ENCODE measurements around the gene ASB6. TPM values are rescaled to one million over a fixed set of nuclear protein-coding genes. Genes with fewer than 3 reads are reported as not detected.

The ASB6 gene
- total and polyA plus RNA-seq, 2 of the 13 experiments (the other 11 are each of a cell fraction or from before 2014, with no cell fraction given): 8.2 to 8.4 TPM

- TF ChIP-seq FOXO1 (CRISPR knock-in tag; IDR thresholded peaks at IDR 0.05): no peak
- no peak for TF ChIP-seq NR2F6 (IDR thresholded peaks at IDR 0.05)
- no peak for TF ChIP-seq NR2F6 (CRISPR knock-in tag; IDR thresholded peaks at IDR 0.05)
- no peak for TF ChIP-seq GTF2F1 (IDR thresholded peaks at IDR 0.05; ENCODE audit: low read length)
- TF ChIP-seq ZNF761 (CRISPR knock-in tag; conservative IDR thresholded peaks at IDR 0.05): no peak
- TF ChIP-seq ZNF20 (CRISPR knock-in tag; IDR thresholded peaks at IDR 0.05): no peak
Observed at GRCh38 chr9:129665814-129666520, 24.0 kb upstream of the ASB6 start (continued).

GRCh38 chr9:129665389-129665775 lies 23.4 kb upstream of the ASB6 start, which contains the start of gene PRRX2:
Gene PRRX2 (plus strand): TSS chr9:129665647. CDS start chr9:129665868, 221 bp downstream.
- Histone ChIP-seq H3K4me1 (ENCODE audit: insufficient read depth, low read length) (no peaks in the 10 kb centered on the region), H3K36me3 (replicated peaks in 1 of 2; ENCODE audit: control insufficient read depth in 1 of 2, insufficient read depth in 2 of 2, low read length in 2 of 2) (no peaks in the 10 kb centered on the region), H3K27ac (ENCODE audit: extremely low read length, insufficient read depth, low read length) (no peak within 1 kb of the TSS), H4K20me1 (ENCODE audit: insufficient read depth, low read length) (no peaks in the 10 kb centered on the region), H3K4me2 (ENCODE audit: low read depth, low read length) (peak within 1 kb of the TSS; percentile 7; the same call in 1 of the 2 replicates), H3K79me2 (ENCODE audit: insufficient read depth, low read length) (no peaks in the 10 kb centered on the region), H2AFZ (ENCODE audit: low read length) (no peak within 1 kb of the TSS), H3K4me3 (replicated peaks in 1 of 3; ENCODE audit: insufficient read depth in 1 of 3, low read depth in 2 of 3, low read length in 3 of 3) (peak within 1 kb of the TSS in 1 of 3 experiments; percentile 4; a peak in 1 of 6 replicates), H3K27me3 (ENCODE audit: control insufficient read depth in 1 of 2, insufficient read depth in 2 of 2, low read length in 2 of 2) (peaks cover 16 to 56% of the 10 kb centered on the region in 2 experiments), H3K9me3 (ENCODE audit: low read length) (no peaks in the 10 kb centered on the region), H3K9ac (ENCODE audit: insufficient read depth, low read depth, low read length) (no peak within 1 kb of the TSS)
- ATAC-seq: peak; percentile 21; the same call in 2 of the 3 replicates
- 4% methylated on average over 25 of the region's 37 CpGs for WGBS (ENCODE audit: low lambda C conversion rate)
- DNase-seq (ENCODE audit: low spot score): no peak
- no peak for FAIRE-seq
- POLR2A ChIA-PET: no interaction called here
- BruUV-seq (replicated peaks): no TSS peak
- intact Hi-C loops (cut with micrococcal nuclease; ENCODE audit: unreplicated experiment) (no loop called here), in situ Hi-C loops (cut with HindIII; ENCODE audit: extremely low pct_ligation_motif_present, low pct_unique_long_range_greater_than_20kb) (no loop called here)
- CTCF ChIA-PET (ENCODE audit: low intra/inter-chr PET ratio, low total read pairs): no interaction called here
- TF ChIP-seq ZNF777 (CRISPR knock-in tag; IDR thresholded peaks at IDR 0.05): peak; percentile 67; the same call in 1 of the 2 replicates
- TF ChIP-seq FOXC1 (CRISPR knock-in tag; IDR thresholded peaks at IDR 0.05; ENCODE audit: borderline replicate concordance): no peak
- no peak for TF ChIP-seq ZNF713 (CRISPR knock-in tag; IDR thresholded peaks at IDR 0.05)
- TF ChIP-seq CCAR2 (optimal IDR thresholded peaks at IDR 0.05; ENCODE audit: low read depth, low read length): no peak
